Trophoblast cell (in vitro differentiated cells and primary cell): ENCODE data around the gene SOCS7.
A peak's percentile ranks its signal among the peaks of the same experiment; 100 is the strongest.

Source experiments
- DNase-seq, 2 donors: peaks; one replicate each; pipeline ENCODE4 v3.0.0-alpha.2; 2016
- H2AFZ ChIP-seq: 2 replicates; pipeline ENCODE4 v1.6.1; 2013; ENCODE audit warnings: low read length, moderate library complexity, mild to moderate bottlenecking; ENCODE audit not compliant: insufficient read depth, poor library complexity
- H2AK5ac ChIP-seq: 2 replicates; pipeline ENCODE4 v1.6.1; 2013; ENCODE audit warnings: mild to moderate bottlenecking, low read length
- H2BK120ac ChIP-seq: 2 replicates; pipeline ENCODE4 v1.6.1; 2013; ENCODE audit warnings: low read length, mild to moderate bottlenecking, moderate library complexity; ENCODE audit not compliant: insufficient read depth, poor library complexity
- H2BK12ac ChIP-seq: 2 replicates; pipeline ENCODE4 v1.6.1; 2013; ENCODE audit warnings: mild to moderate bottlenecking, low read length, moderate library complexity
- H2BK5ac ChIP-seq: 2 replicates; pipeline ENCODE4 v1.6.1; 2013; ENCODE audit warnings: low read length, low read depth, moderate library complexity, mild to moderate bottlenecking; ENCODE audit not compliant: poor library complexity
- H3K14ac ChIP-seq: 2 replicates; pipeline ENCODE4 v1.6.1; 2013; ENCODE audit warnings: mild to moderate bottlenecking, low read length
- H3K18ac ChIP-seq: 2 replicates; pipeline ENCODE4 v1.6.1; 2013; ENCODE audit warnings: mild to moderate bottlenecking, low read length
- H3K23ac ChIP-seq: 2 replicates; pipeline ENCODE4 v1.6.1; 2013; ENCODE audit warnings: low read length
- H3K27ac ChIP-seq: 2 replicates; pipeline ENCODE4 v1.5.1; 2013; ENCODE audit warnings: low read depth, mild to moderate bottlenecking, inconsistent platforms, low read length, moderate library complexity
- H3K27me3 ChIP-seq: 2 replicates; pipeline ENCODE4 v1.6.1; 2013; ENCODE audit warnings: inconsistent platforms, mild to moderate bottlenecking, low read length, moderate library complexity; ENCODE audit not compliant: insufficient read depth
- H3K36me3 ChIP-seq, 2 experiments: 1 replicate in 1 of 2; 2 replicates in 1 of 2; pipeline ENCODE4 v1.6.1; 2013; ENCODE audit warnings: low read length in 2 of 2, mild to moderate bottlenecking in 2 of 2, moderate library complexity in 1 of 2; ENCODE audit not compliant: insufficient read depth in 2 of 2, control insufficient read depth in 1 of 2
- H3K4ac ChIP-seq: 2 replicates; pipeline ENCODE4 v1.6.1; 2013; ENCODE audit warnings: low read depth, mild to moderate bottlenecking, low read length, moderate library complexity
- H3K4me1 ChIP-seq, 2 experiments: 1 replicate in 1 of 2; 2 replicates in 1 of 2; pipeline ENCODE4 v1.6.1; 2013; ENCODE audit warnings: low read length in 2 of 2, mild to moderate bottlenecking in 2 of 2, moderate library complexity in 1 of 2; ENCODE audit not compliant: insufficient read depth in 2 of 2, control insufficient read depth in 1 of 2
- H3K4me2 ChIP-seq: 2 replicates; pipeline ENCODE4 v1.6.1; 2013; ENCODE audit warnings: inconsistent platforms, mild to moderate bottlenecking, low read length, moderate library complexity
- H3K4me3 ChIP-seq: 2 replicates; pipeline ENCODE4 v1.5.1; 2013; ENCODE audit warnings: mild to moderate bottlenecking, low read depth, low read length, inconsistent platforms
- H3K79me1 ChIP-seq: one replicate; pipeline ENCODE4 v1.6.1; 2013; ENCODE audit warnings: low read length
- H3K79me2 ChIP-seq: 2 replicates; pipeline ENCODE4 v1.6.1; 2013; ENCODE audit warnings: low read length, mild to moderate bottlenecking; ENCODE audit not compliant: control insufficient read depth, insufficient read depth, poor library complexity
- H3K9ac ChIP-seq: 2 replicates; pipeline ENCODE4 v1.6.1; 2013; ENCODE audit warnings: mild to moderate bottlenecking, low read length
- H3K9me3 ChIP-seq: 2 replicates; pipeline ENCODE4 v1.6.1; 2013; ENCODE audit warnings: low read depth, mild to moderate bottlenecking, control low read depth, inconsistent platforms, low read length; ENCODE audit not compliant: insufficient read depth
- H4K12ac ChIP-seq: 2 replicates; pipeline ENCODE4 v1.6.1; 2013; ENCODE audit warnings: low read depth, mild to moderate bottlenecking, low read length, moderate library complexity
- H4K8ac ChIP-seq: 2 replicates; pipeline ENCODE4 v1.6.1; 2013; ENCODE audit warnings: low read depth, mild to moderate bottlenecking, low read length, moderate library complexity
- H4K91ac ChIP-seq: one replicate; pipeline ENCODE4 v1.6.1; 2013; ENCODE audit warnings: low read depth, mild to moderate bottlenecking, low read length, moderate library complexity
- WGBS: extraction: QIAGEN DNeasy Blood & Tissue Kit; methylation state at CpG from one replicate; pipeline ENCODE4 v1.1.7; 2013; ENCODE audit warnings: missing lambda C conversion rate; ENCODE audit not compliant: insufficient read length, insufficient coverage; ENCODE audit errors: extremely low coverage; 5-methylcytosine and 5-hydroxymethylcytosine counted together

The SOCS7 gene

DNA sequence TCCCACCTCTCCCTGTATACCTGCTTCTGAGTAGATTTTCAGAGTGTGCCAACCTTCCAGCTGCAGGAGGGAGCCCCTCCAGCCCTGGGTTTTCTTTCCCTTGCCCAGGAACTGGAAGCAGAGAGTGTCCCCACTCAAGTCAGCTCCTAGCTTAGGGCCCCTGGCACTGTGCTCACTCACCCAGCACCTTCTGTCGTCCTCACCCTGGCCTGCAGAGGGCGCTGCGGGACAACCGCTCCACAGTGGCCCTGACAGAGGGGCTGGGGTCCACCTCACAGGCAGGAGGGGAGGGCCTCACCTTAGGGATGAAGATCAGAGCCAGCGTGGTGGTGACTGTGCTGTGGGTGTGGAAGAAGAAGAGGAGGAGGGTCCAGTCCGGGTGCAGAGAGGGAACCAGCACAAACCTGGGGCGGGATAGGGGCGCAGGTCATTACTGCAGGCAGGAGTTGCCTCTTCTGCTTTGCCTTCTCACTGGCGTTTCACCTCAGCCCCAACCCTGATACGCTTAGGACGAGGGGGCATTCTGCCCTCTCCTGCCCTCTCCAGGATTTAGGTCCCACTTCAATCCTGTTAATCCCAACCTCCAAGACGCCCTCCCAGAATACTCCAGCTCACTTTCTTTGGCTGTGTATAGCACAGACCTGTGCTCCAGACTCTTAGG lies 17.9 kb upstream of the SOCS7 start:
- no peak overlapping the region for H3K4me3 ChIP-seq
- no peak overlapping the region for H2AFZ ChIP-seq
- no peaks in the 10 kb centered on the region for H3K27me3 ChIP-seq
- H3K18ac ChIP-seq: no peak overlapping the region
- H3K79me2 ChIP-seq: no peaks in the 10 kb centered on the region
- H4K91ac ChIP-seq: no peak overlapping the region
- peaks cover 2% of the 10 kb centered on the region for H3K9me3 ChIP-seq
- no peak overlapping the region for H2AK5ac ChIP-seq
- no peak overlapping the region for H3K4me2 ChIP-seq
- DNase-seq: peak in 1 of 2 donors; percentile 30
- H3K36me3 ChIP-seq: no peaks in the 10 kb centered on the region
- H3K9ac ChIP-seq: no peak overlapping the region
- no peaks in the 10 kb centered on the region for H3K79me1 ChIP-seq
- H2BK5ac ChIP-seq: no peak overlapping the region
- no peak overlapping the region for H3K14ac ChIP-seq
- no peak overlapping the region for H3K4ac ChIP-seq
- H3K4me1 ChIP-seq: no peaks in the 10 kb centered on the region
- no peak overlapping the region for H2BK12ac ChIP-seq
- no CpG with 5 or more reads among the region's 12 CpGs for WGBS
- H4K8ac ChIP-seq: no peak overlapping the region
- H3K27ac ChIP-seq: no peak overlapping the region
- no peak overlapping the region for H2BK120ac ChIP-seq
- H4K12ac ChIP-seq: no peak overlapping the region
- no peak overlapping the region for H3K23ac ChIP-seq

DNA sequence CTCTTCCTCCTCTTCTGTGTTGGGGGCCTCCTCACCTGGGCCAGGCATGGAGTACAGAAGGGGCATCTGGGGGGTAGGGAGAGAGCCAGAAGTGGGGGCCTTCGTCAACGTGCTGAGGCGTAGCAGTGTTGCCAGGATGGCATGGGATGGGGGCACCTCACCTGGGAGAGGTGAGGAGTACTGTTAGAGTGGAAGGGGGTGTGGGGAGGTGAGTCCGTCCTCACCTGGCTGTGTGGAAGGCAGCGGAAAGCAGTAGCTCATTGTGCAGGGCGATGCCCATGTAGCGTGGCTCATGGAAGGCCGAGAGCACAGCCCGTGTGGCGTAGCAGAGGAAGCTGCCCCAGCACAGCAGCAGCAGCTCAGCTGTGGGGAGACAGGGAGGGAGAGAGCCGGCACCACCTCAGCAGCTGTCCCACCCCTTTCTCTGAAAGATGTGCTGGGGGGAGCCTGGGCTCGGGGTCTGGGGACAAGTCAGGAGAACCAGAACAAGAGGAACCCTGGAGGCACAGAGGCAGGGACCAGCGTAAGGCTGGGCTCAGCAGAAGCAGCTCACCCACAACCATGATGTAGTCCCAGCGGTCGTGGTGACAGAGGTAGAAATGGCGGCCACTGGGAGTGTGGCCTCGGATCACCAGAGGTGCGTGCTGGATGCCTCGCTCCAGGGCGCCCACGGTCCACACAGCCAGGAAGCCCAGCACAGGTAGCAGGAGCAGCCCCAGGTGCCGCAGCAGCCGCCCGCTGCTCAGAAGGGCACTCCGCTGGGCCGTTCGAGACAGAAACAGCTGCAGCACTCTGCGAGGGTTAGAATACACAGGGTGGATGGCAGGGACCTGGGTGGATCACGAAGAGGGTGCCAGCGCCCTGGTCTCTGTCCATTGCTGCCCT lies 16.9 kb upstream of the SOCS7 start:
- no CpG with 5 or more reads among the region's 30 CpGs for WGBS
- Histone ChIP-seq H3K4me1 (no peaks in the 10 kb centered on the region), H2AFZ (no peak overlapping the region), H2BK5ac (no peak overlapping the region), H3K36me3 (no peaks in the 10 kb centered on the region), H2AK5ac (no peak overlapping the region), H3K9ac (no peak overlapping the region), H2BK120ac (no peak overlapping the region), H2BK12ac (no peak overlapping the region), H3K4me2 (no peak overlapping the region), H4K12ac (no peak overlapping the region), H3K14ac (no peak overlapping the region), H4K91ac (no peak overlapping the region), H3K4me3 (no peak overlapping the region), H3K27me3 (no peaks in the 10 kb centered on the region), H3K27ac (no peak overlapping the region), H3K4ac (no peak overlapping the region), H3K18ac (no peak overlapping the region), H3K79me1 (no peaks in the 10 kb centered on the region), H3K9me3 (peaks cover 2% of the 10 kb centered on the region), H3K79me2 (no peaks in the 10 kb centered on the region), H4K8ac (no peak overlapping the region), H3K23ac (no peak overlapping the region)
- no peak for DNase-seq

DNA sequence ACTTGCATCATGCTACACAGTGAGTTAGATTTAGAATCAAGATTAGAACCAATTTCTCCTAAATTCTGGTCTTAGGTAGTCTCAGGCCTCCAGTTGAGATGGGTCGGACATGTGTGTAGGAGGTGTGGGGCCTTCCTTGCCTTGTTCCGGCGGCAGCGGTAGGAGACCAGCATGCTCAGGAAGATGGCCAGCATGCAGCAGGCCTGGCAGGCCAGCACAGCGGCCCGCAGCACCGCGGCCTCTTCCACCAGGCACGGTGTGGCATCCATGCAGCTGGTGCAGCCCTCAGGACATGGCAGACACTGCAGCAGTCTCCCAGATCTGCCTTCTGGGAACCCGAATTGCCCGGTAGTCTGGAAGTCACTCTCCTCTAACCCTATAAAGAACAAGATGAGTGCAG lies 14.8 kb upstream of the SOCS7 start:
- peaks cover 2% of the 10 kb centered on the region for H3K9me3 ChIP-seq
- no peak overlapping the region for H4K8ac ChIP-seq
- H4K91ac ChIP-seq: no peak overlapping the region
- no peak overlapping the region for H3K4me3 ChIP-seq
- H2AK5ac ChIP-seq: no peak overlapping the region
- H3K79me1 ChIP-seq: no peaks in the 10 kb centered on the region
- H3K18ac ChIP-seq: no peak overlapping the region
- H3K4ac ChIP-seq: no peak overlapping the region
- no peak for DNase-seq
- no peak overlapping the region for H3K9ac ChIP-seq
- H2BK5ac ChIP-seq: no peak overlapping the region
- H3K27me3 ChIP-seq: no peaks in the 10 kb centered on the region
- no peak overlapping the region for H3K4me2 ChIP-seq
- WGBS: no CpG with 5 or more reads among the region's 11 CpGs
- H2BK12ac ChIP-seq: no peak overlapping the region
- no peaks in the 10 kb centered on the region for H3K36me3 ChIP-seq
- no peaks in the 10 kb centered on the region for H3K79me2 ChIP-seq
- H3K4me1 ChIP-seq: no peaks in the 10 kb centered on the region
- no peak overlapping the region for H3K23ac ChIP-seq
- H3K27ac ChIP-seq: no peak overlapping the region
- H4K12ac ChIP-seq: no peak overlapping the region
- H2AFZ ChIP-seq: no peak overlapping the region
- no peak overlapping the region for H3K14ac ChIP-seq
- no peak overlapping the region for H2BK120ac ChIP-seq

DNA sequence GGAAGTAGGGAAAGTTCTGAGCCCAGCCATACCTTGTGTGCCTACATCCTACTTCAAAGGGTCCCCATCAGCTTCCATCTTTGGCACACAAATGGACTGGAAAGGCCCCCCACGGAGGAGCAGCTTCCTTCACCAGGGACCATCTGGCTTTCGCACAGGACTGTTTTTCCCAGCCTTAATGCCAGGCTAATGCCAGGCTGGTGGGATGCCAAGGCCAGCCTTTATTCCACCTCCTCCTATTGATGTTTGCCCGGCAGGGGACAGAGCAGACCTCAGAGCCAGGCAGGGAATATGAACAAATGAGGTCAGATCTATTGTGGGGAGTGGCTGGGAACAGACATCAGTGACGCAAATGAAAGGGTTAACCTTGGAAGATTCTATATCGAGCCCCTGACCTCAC lies 13.6 kb upstream of the SOCS7 start:
- Histone ChIP-seq H3K4me3 (no peak overlapping the region), H2BK12ac (no peak overlapping the region), H3K9me3 (peaks cover 2% of the 10 kb centered on the region), H4K8ac (no peak overlapping the region), H2AK5ac (no peak overlapping the region), H3K79me1 (no peaks in the 10 kb centered on the region), H3K4me1 (no peaks in the 10 kb centered on the region), H4K12ac (no peak overlapping the region), H4K91ac (no peak overlapping the region), H3K27ac (no peak overlapping the region), H3K79me2 (no peaks in the 10 kb centered on the region), H3K9ac (no peak overlapping the region), H2AFZ (no peak overlapping the region), H3K23ac (no peak overlapping the region), H3K14ac (no peak overlapping the region), H3K18ac (no peak overlapping the region), H3K4me2 (no peak overlapping the region), H3K4ac (no peak overlapping the region), H3K36me3 (no peaks in the 10 kb centered on the region), H3K27me3 (no peaks in the 10 kb centered on the region), H2BK5ac (no peak overlapping the region), H2BK120ac (no peak overlapping the region)
- no peak for DNase-seq
- WGBS: no CpG with 5 or more reads among the region's 5 CpGs
